Measurements from ENCODE around the gene ABI3BP. TPM values are rescaled to one million over a fixed set of nuclear protein-coding genes. Genes with fewer than 3 reads are reported as not detected.

The ABI3BP gene
- total and polyA plus RNA-seq, 4 donors, result 1.9 to 4.2 (median 2.4) TPM

DNA sequence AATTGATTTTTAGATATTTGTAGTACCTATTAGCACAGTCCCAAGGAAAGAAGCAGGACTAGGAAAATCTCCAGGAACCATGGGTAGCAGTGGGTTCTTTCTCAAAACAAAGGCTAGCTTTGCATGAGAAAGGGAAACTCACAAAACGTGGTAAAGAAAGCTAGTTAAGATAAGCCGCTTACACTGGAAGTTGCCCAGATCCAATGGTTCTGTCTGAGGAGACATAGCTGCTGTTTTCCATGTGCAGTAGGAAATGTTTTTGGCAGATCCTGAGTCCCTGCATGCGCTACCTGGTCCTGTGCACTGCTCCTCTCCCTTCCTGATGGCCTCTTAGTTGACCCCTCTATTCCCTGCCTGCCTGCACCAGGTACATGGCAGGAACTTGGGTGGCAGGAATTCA, 223.5 kb downstream of the ABI3BP start:
- no peaks in the 10 kb centered on the region for H3K36me3 ChIP-seq (ENCODE audit: control insufficient read depth in 4 of 4, insufficient read depth in 3 of 4, low read depth in 1 of 4, low read length in 3 of 4)
- H3K27ac ChIP-seq (ENCODE audit: low read depth in 1 of 2, low read length in 2 of 2), result no peak overlapping the region
- H3K9ac ChIP-seq (ENCODE audit: low read depth in 1 of 2, low read length in 2 of 2), result no peak overlapping the region
- no peak for DNase-seq (ENCODE audit: low spot score)
- no peaks in the 10 kb centered on the region for H3K27me3 ChIP-seq (ENCODE audit: control insufficient read depth in 4 of 4, insufficient read depth in 4 of 4, low read length in 3 of 4)
- H3K9me3 ChIP-seq (ENCODE audit: control insufficient read depth in 4 of 4, low read length in 3 of 4), result no peaks in the 10 kb centered on the region
- 86% methylated on average over 3 of the region's 3 CpGs for WGBS
- TF ChIP-seq, protein P1, sequence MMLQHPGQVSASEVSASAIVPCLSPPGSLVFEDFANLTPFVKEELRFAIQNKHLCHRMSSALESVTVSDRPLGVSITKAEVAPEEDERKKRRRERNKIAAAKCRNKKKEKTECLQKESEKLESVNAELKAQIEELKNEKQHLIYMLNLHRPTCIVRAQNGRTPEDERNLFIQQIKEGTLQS (IDR thresholded peaks at IDR 0.05), result no peak
- no peak for TF ChIP-seq HNF4A (conservative IDR thresholded peaks at IDR 0.05)
- TF ChIP-seq, protein P2, sequence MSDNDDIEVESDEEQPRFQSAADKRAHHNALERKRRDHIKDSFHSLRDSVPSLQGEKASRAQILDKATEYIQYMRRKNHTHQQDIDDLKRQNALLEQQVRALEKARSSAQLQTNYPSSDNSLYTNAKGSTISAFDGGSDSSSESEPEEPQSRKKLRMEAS (IDR thresholded peaks at IDR 0.05), result no peak
- TF ChIP-seq, protein P3, sequence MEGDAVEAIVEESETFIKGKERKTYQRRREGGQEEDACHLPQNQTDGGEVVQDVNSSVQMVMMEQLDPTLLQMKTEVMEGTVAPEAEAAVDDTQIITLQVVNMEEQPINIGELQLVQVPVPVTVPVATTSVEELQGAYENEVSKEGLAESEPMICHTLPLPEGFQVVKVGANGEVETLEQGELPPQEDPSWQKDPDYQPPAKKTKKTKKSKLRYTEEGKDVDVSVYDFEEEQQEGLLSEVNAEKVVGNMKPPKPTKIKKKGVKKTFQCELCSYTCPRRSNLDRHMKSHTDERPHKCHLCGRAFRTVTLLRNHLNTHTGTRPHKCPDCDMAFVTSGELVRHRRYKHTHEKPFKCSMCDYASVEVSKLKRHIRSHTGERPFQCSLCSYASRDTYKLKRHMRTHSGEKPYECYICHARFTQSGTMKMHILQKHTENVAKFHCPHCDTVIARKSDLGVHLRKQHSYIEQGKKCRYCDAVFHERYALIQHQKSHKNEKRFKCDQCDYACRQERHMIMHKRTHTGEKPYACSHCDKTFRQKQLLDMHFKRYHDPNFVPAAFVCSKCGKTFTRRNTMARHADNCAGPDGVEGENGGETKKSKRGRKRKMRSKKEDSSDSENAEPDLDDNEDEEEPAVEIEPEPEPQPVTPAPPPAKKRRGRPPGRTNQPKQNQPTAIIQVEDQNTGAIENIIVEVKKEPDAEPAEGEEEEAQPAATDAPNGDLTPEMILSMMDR (IDR thresholded peaks at IDR 0.05; ENCODE audit: low read depth, low read length, missing input control), result no peak
- no peak for TF ChIP-seq NR2F2 (IDR thresholded peaks at IDR 0.05)
- no peak for TF ChIP-seq FOXA2 (IDR thresholded peaks at IDR 0.05)
- TF ChIP-seq, protein P4, sequence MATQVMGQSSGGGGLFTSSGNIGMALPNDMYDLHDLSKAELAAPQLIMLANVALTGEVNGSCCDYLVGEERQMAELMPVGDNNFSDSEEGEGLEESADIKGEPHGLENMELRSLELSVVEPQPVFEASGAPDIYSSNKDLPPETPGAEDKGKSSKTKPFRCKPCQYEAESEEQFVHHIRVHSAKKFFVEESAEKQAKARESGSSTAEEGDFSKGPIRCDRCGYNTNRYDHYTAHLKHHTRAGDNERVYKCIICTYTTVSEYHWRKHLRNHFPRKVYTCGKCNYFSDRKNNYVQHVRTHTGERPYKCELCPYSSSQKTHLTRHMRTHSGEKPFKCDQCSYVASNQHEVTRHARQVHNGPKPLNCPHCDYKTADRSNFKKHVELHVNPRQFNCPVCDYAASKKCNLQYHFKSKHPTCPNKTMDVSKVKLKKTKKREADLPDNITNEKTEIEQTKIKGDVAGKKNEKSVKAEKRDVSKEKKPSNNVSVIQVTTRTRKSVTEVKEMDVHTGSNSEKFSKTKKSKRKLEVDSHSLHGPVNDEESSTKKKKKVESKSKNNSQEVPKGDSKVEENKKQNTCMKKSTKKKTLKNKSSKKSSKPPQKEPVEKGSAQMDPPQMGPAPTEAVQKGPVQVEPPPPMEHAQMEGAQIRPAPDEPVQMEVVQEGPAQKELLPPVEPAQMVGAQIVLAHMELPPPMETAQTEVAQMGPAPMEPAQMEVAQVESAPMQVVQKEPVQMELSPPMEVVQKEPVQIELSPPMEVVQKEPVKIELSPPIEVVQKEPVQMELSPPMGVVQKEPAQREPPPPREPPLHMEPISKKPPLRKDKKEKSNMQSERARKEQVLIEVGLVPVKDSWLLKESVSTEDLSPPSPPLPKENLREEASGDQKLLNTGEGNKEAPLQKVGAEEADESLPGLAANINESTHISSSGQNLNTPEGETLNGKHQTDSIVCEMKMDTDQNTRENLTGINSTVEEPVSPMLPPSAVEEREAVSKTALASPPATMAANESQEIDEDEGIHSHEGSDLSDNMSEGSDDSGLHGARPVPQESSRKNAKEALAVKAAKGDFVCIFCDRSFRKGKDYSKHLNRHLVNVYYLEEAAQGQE (IDR thresholded peaks at IDR 0.05), result no peak
- TF ChIP-seq RAD21 (IDR thresholded peaks at IDR 0.05), result no peak
- no peaks in the 10 kb centered on the region for H3K4me1 ChIP-seq (ENCODE audit: control insufficient read depth in 4 of 4, insufficient read depth in 4 of 4, low read length in 3 of 4)
- H3K4me3 ChIP-seq (ENCODE audit: low read depth in 1 of 3, low read length in 3 of 3), result no peak overlapping the region

DNA sequence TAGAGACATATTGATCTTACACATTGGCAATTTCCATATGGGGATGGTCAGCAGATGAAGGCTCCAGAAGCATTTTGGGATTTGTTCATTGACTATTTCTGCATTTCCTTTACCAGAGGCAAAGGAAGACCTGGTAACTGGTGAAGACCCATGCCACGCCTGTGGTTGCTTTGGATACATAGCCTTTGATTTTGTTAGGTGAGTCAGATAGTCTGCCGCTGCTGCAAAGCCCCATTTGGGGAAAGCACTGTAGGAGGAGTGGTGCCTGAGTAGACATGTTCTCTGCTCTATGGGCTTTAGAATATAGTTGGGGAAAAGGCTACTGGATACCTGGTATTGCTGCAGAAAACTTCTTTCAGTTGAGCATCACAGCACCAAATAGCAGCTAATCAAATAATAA, 227.2 kb downstream of the ABI3BP start:
- H3K9ac ChIP-seq (ENCODE audit: low read depth in 1 of 2, low read length in 2 of 2), result no peak overlapping the region
- 95% methylated on average over 2 of the region's 2 CpGs for WGBS
- H3K9me3 ChIP-seq (ENCODE audit: control insufficient read depth in 4 of 4, low read length in 3 of 4), result no peaks in the 10 kb centered on the region

DNA sequence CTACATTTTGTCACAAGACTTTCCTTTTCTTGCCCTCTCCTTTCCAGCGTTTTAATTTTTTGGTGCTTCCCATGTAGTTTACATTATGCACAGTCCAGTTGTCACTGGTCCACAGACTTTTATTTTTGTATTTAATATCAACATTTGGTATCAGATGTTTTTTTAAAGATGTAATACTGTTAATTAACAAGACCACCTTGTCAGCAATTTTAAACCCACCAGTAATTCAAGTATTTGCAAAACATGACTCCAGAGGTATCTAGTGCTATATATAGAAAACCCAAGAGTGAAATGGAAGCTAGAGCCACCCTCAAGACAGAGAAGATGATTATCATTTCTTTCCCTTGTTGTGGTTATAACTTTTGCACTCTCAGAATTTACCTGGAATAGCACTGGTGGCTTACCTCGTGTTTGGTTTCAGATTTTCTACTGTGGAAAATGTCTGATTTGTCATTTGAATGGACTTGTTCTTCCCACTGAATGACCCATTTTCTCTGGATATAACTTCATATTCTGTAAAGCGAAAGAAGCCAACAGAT, 227.7 kb downstream of the ABI3BP start:
- DNase-seq (ENCODE audit: low spot score), result no peak
- TF ChIP-seq YY1 (IDR thresholded peaks at IDR 0.05) (no peak), NR2F2 (IDR thresholded peaks at IDR 0.05) (no peak), RXRA (IDR thresholded peaks at IDR 0.05) (no peak), SP1 (IDR thresholded peaks at IDR 0.05) (no peak)
- Histone ChIP-seq H3K9me3 (ENCODE audit: control insufficient read depth in 4 of 4, low read length in 3 of 4) (no peaks in the 10 kb centered on the region), H3K27me3 (ENCODE audit: control insufficient read depth in 4 of 4, insufficient read depth in 4 of 4, low read length in 3 of 4) (no peaks in the 10 kb centered on the region), H3K27ac (ENCODE audit: low read depth in 1 of 2, low read length in 2 of 2) (no peak overlapping the region), H3K4me1 (ENCODE audit: control insufficient read depth in 4 of 4, insufficient read depth in 4 of 4, low read length in 3 of 4) (peaks cover 0 to 10% (median 2%) of the 10 kb centered on the region in 4 donors), H3K4me3 (ENCODE audit: low read depth in 1 of 3, low read length in 3 of 3) (no peak overlapping the region), H3K36me3 (ENCODE audit: control insufficient read depth in 4 of 4, insufficient read depth in 3 of 4, low read depth in 1 of 4, low read length in 3 of 4) (no peaks in the 10 kb centered on the region), H3K9ac (ENCODE audit: low read depth in 1 of 2, low read length in 2 of 2) (no peak overlapping the region)
- 93% methylated on average over 3 of the region's 3 CpGs for WGBS

More for the DNA sequence above, 227.2 kb downstream of the ABI3BP start:
- Histone ChIP-seq H3K4me1 (ENCODE audit: control insufficient read depth in 4 of 4, insufficient read depth in 4 of 4, low read length in 3 of 4) (peaks cover 0 to 5% (median under 1%) of the 10 kb centered on the region in 4 donors), H3K27ac (ENCODE audit: low read depth in 1 of 2, low read length in 2 of 2) (no peak overlapping the region), H3K27me3 (ENCODE audit: control insufficient read depth in 4 of 4, insufficient read depth in 4 of 4, low read length in 3 of 4) (no peaks in the 10 kb centered on the region), H3K36me3 (ENCODE audit: control insufficient read depth in 4 of 4, insufficient read depth in 3 of 4, low read depth in 1 of 4, low read length in 3 of 4) (no peaks in the 10 kb centered on the region), H3K4me3 (ENCODE audit: low read depth in 1 of 3, low read length in 3 of 3) (no peak overlapping the region)
- no peak for DNase-seq (ENCODE audit: low spot score)
- TF ChIP-seq, protein P1 (IDR thresholded peaks at IDR 0.05), result no peak
